HG03442 (cell line): ENCODE results near the gene SEMA6B.
"Not testable (repeated sequence)": the region's sequence is repeated elsewhere in the genome, so short reads cannot be mapped to it uniquely, and the experiment has no call there.

ENCODE experiments used
- ATAC-seq: cut with Tn5 transposase; IDR thresholded peaks from one replicate; pipeline ENCODE4 v1.9.1; 2021; ENCODE audit warnings: mild to moderate bottlenecking, moderate library complexity; ENCODE audit not compliant: unreplicated experiment

Gene SEMA6B

GRCh38 chr19:4559569-4559968 lies at the start of gene SEMA6B:
TSS of gene SEMA6B (minus strand) at chr19:4559684. CDS start at chr19:4558457, 1,227 bp downstream.
- ATAC-seq = no peak

GRCh38 chr19:4606921-4607678 lies 47.6 kb upstream of the SEMA6B start:
- ATAC-seq = no peak

- ATAC-seq = no peak
Measured at GRCh38 chr19:4606181-4606580, 46.7 kb upstream of the SEMA6B start.

GRCh38 chr19:4604912-4605311 lies 45.4 kb upstream of the SEMA6B start:
- no peak for ATAC-seq

- ATAC-seq = no peak
Measured at GRCh38 chr19:4602915-4603314, 43.4 kb upstream of the SEMA6B start.

GRCh38 chr19:4602173-4602788 lies 42.8 kb upstream of the SEMA6B start:
- ATAC-seq = no peak

GRCh38 chr19:4600893-4601292 lies 41.4 kb upstream of the SEMA6B start:
- no peak for ATAC-seq

GRCh38 chr19:4600082-4600481 lies 40.6 kb upstream of the SEMA6B start:
- ATAC-seq = no peak

- no peak for ATAC-seq
Measured at GRCh38 chr19:4598712-4599111, 39.2 kb upstream of the SEMA6B start.

- no peak for ATAC-seq
Measured at GRCh38 chr19:4597975-4598671, 38.6 kb upstream of the SEMA6B start.

- no peak for ATAC-seq
Measured at GRCh38 chr19:4597278-4597974, 37.9 kb upstream of the SEMA6B start.

GRCh38 chr19:4596033-4596904 lies 36.8 kb upstream of the SEMA6B start:
- no peak for ATAC-seq

GRCh38 chr19:4595158-4595557 lies 35.7 kb upstream of the SEMA6B start:
- ATAC-seq = not testable (repeated sequence)

- ATAC-seq = no peak
Measured at GRCh38 chr19:4594201-4594600, 34.7 kb upstream of the SEMA6B start.

GRCh38 chr19:4593409-4593851 lies 33.9 kb upstream of the SEMA6B start:
- ATAC-seq = no peak

- ATAC-seq = no peak
Measured at GRCh38 chr19:4592445-4592844, 33.0 kb upstream of the SEMA6B start.

GRCh38 chr19:4591320-4591719 lies 31.8 kb upstream of the SEMA6B start:
- ATAC-seq = no peak

GRCh38 chr19:4590559-4590958 lies 31.1 kb upstream of the SEMA6B start:
- ATAC-seq = no peak

- ATAC-seq = no peak
Measured at GRCh38 chr19:4589579-4590410, 30.3 kb upstream of the SEMA6B start.
